Right lobe of liver (tissue), 6 donors: Measurements from ENCODE around the gene DVL1. TPM values are rescaled to one million over a fixed set of nuclear protein-coding genes. Genes with fewer than 3 reads are reported as not detected.

Experiments used
- ATAC-seq, 4 donors: fragments of 200-7000 bp; cut with Tn5 transposase; one replicate each; pipeline ENCODE4 v1.9.1; 2020; ENCODE audit warnings: mild to moderate bottlenecking in 4 of 4, moderate library complexity in 4 of 4
- DNase-seq, 3 donors: peaks; one replicate each; pipeline ENCODE4 v3.0.0-alpha.2; 2020
- H3K27ac ChIP-seq, 3 donors: fragments of 200-600 bp; one replicate each; pipeline ENCODE4 v1.8.0; 2022
- H3K27me3 ChIP-seq, 2 donors: fragments of 200-600 bp; one replicate each; pipeline ENCODE4 v1.8.0; 2022
- H3K36me3 ChIP-seq, 4 donors: fragments of 200-600 bp; sonication (generic) in 1 of 4; one replicate each; pipeline versions ENCODE4 v1.5.1 to v1.8.0; 2017 to 2022; ENCODE audit warnings: control low read depth in 1 of 4
- H3K4me1 ChIP-seq, 4 donors: fragments of 200-600 bp; sonication (generic) in 1 of 4; one replicate each; pipeline versions ENCODE4 v1.5.1 to v1.8.0; 2017 to 2022; ENCODE audit warnings: control low read depth in 1 of 4
- H3K4me3 ChIP-seq, 3 donors: fragments of 200-600 bp; one replicate each; pipeline ENCODE4 v1.8.0; 2022
- H3K9me3 ChIP-seq, 4 donors: fragments of 200-600 bp; sonication (generic) in 1 of 4; one replicate each; pipeline versions ENCODE4 v1.5.1 to v1.8.0; 2017 to 2022; ENCODE audit warnings: control low read depth in 1 of 4
- POLR2A ChIP-seq: fragments of 450-650 bp; IDR thresholded peaks from one replicate; pipeline ENCODE4 v1.6.1; 2017; ENCODE audit warnings: antibody characterized with exemption, mild to moderate bottlenecking
- WGBS: methylation state at CpG from one replicate; pipeline ENCODE4 v1.1.6; 2018; ENCODE audit warnings: low coverage, low lambda C conversion rate; ENCODE audit not compliant: insufficient coverage; ENCODE audit errors: missing lambda C conversion rate; 5-methylcytosine and 5-hydroxymethylcytosine counted together
- intact Hi-C, 2 donors: fragments of 100-400 bp; cut with DNase I; formaldehyde crosslinking; loops; one replicate each; pipeline versions ENCODE4 v1.11.2 to v1.14.1; 2022
- total RNA-seq, 6 experiments: library from RNA; depleted of rRNA in 2 of 6; stranded (reverse); fragments of >200 nt in 2 of 6; fragmentation: NEBNext Ultra II Directional in 3 of 6; extraction: Animal tissue kit (Norgen Biotek cat#: 25700) in 3 of 6; gene quantifications; one replicate each; pipeline versions ENCODE4 v1.1.0 to v1.2.4, GENCODE V29; 2016 to 2023
- TF ChIP-seq, protein P1 (sequence below), 4 donors: fragments of 200-600 bp in 3 of 4; fragments of 450-650 bp in 1 of 4; IDR thresholded peaks; one replicate each; pipeline versions ENCODE4 v1.5.1 to v1.8.0; 2016 to 2022; ENCODE audit warnings: antibody characterized with exemption in 4 of 4, mild to moderate bottlenecking in 2 of 4
- donor health status: DM: no; HTN: yes; CAD: no.
- donor health status: DM: no; HTN: no; CAD: no.
- donor health status: DM: no; HTN: no; CAD: no.
- donor health status: DM: no; HTN: yes; CAD: no.
- donor health status: DM: no; HTN: yes; CAD: no.

The DVL1 gene
- total RNA-seq, 6 experiments from 2014 or later, result 32.7 to 54.6 (median 41.2) TPM

DNA sequence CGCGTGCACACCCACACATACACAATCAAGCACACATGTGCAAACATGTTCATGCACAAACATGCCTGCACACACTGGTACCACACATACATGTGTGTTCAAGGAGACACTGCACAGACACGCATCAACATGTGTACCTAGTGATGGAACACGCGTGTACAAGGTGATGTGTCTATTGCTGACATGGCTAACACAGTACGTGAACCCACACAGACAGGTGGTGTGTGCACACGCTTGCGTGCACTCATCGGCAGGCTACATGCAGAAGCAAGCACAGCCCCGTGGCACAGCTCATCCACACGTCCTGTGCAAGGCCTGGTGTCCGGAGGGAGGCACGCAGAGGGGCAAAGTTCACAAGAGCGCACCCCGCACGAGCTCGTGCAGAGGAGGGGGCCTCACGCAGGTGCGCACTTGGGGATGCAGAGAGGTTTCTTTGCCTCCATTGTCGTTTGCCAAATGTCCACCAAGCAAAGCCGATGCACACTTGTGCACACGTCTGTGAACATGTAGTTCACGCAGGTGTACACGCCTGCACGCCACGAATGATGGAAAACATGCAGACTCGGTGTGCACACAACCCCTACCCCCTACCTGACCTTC, 42.5 kb downstream of the DVL1 start:
- 51% methylated on average over 4 of the region's 27 CpGs for WGBS
- H3K27ac ChIP-seq, result no peak overlapping the region
- intact Hi-C loops, result no loop called here

DNA sequence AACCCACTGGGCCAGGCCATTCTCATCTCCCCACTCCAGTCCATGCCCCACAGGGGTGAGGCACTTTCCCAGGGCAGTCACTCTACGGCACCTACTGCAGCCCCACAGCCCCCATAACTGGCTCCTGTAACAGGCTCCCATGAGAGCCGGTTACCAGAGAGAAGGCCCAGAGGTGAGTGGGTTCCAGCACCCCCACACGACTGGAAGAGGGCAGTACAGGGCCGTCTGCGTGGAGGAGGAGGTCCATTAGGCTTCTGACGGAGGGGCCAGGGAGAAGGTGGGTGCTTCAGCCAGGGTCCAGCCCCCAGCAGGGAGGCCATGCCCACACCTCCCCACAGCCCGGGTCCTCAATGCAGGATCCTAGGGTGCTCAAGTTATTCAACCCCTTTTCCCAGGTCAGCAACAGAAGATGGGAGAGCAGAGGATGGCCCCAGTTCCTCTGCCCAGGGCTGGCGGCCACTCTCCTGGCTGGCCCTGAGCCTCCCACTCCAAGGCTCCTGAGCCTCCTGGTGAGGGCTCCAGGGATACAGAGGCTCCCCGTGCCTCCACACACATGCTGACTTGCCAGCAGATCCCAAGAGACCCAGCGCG, 43.1 kb downstream of the DVL1 start:
- peaks cover 0 to 3% (median 0%) of the 10 kb centered on the region in 4 donors for H3K36me3 ChIP-seq
- TF ChIP-seq, protein P1, sequence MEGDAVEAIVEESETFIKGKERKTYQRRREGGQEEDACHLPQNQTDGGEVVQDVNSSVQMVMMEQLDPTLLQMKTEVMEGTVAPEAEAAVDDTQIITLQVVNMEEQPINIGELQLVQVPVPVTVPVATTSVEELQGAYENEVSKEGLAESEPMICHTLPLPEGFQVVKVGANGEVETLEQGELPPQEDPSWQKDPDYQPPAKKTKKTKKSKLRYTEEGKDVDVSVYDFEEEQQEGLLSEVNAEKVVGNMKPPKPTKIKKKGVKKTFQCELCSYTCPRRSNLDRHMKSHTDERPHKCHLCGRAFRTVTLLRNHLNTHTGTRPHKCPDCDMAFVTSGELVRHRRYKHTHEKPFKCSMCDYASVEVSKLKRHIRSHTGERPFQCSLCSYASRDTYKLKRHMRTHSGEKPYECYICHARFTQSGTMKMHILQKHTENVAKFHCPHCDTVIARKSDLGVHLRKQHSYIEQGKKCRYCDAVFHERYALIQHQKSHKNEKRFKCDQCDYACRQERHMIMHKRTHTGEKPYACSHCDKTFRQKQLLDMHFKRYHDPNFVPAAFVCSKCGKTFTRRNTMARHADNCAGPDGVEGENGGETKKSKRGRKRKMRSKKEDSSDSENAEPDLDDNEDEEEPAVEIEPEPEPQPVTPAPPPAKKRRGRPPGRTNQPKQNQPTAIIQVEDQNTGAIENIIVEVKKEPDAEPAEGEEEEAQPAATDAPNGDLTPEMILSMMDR (IDR thresholded peaks at IDR 0.05), result no peak
- 77% methylated on average over 2 of the region's 11 CpGs for WGBS
- intact Hi-C loops, result no loop called here
- H3K27me3 ChIP-seq, result no peaks in the 10 kb centered on the region
- H3K4me1 ChIP-seq, result peaks cover 0 to 35% (median 19%) of the 10 kb centered on the region in 4 donors
- no peak for DNase-seq
- no peak for ATAC-seq
- no peaks in the 10 kb centered on the region for H3K9me3 ChIP-seq
- H3K4me3 ChIP-seq, result peak overlapping the region in 2 of 3 donors; percentile 66 to 92
- no peak overlapping the region for H3K27ac ChIP-seq

More for the DNA sequence above, 42.5 kb downstream of the DVL1 start:
- Histone ChIP-seq H3K27me3 (no peaks in the 10 kb centered on the region), H3K36me3 (peaks cover 0 to 9% (median 0%) of the 10 kb centered on the region in 4 donors), H3K4me1 (peaks cover 0 to 35% (median 19%) of the 10 kb centered on the region in 4 donors), H3K9me3 (no peaks in the 10 kb centered on the region), H3K4me3 (peak overlapping the region; percentile 66 to 92 (median 71))
- DNase-seq (no peak), ATAC-seq (no peak)
- no peak for TF ChIP-seq POLR2A
- TF ChIP-seq, protein P1 (IDR thresholded peaks at IDR 0.05), result no peak

GRCh38 chr1:1305300-1306069, 43.7 kb downstream of the DVL1 start:
- Histone ChIP-seq H3K36me3 (no peaks in the 10 kb centered on the region), H3K4me1 (peaks cover 0 to 35% (median 19%) of the 10 kb centered on the region in 4 donors), H3K4me3 (peak overlapping the region in 2 of 3 donors; percentile 9 to 16), H3K9me3 (no peaks in the 10 kb centered on the region), H3K27ac (peak overlapping the region in 2 of 3 donors; percentile 29 to 47), H3K27me3 (no peaks in the 10 kb centered on the region)
- TF ChIP-seq, protein P1 (IDR thresholded peaks at IDR 0.05), result no peak
- TF ChIP-seq POLR2A, result no peak
- peak in 1 of 4 donors; percentile 6 for ATAC-seq
- DNase-seq, result peak in 1 of 3 donors; percentile 59
- intact Hi-C loops, result no loop called here
- 20% methylated on average over 12 of the region's 25 CpGs for WGBS

GRCh38 chr1:1304331-1305299, 44.6 kb downstream of the DVL1 start:
- Histone ChIP-seq H3K36me3 (no peaks in the 10 kb centered on the region), H3K9me3 (no peaks in the 10 kb centered on the region), H3K4me3 (peak overlapping the region in 2 of 3 donors; percentile 9 to 16), H3K4me1 (peaks cover 0 to 34% (median 19%) of the 10 kb centered on the region in 4 donors), H3K27me3 (no peaks in the 10 kb centered on the region), H3K27ac (peak overlapping the region in 2 of 3 donors; percentile 29 to 47)
- intact Hi-C loops, result no loop called here
- DNase-seq (peak in 1 of 3 donors; percentile 70), ATAC-seq (peak in 1 of 4 donors; percentile 11)
- TF ChIP-seq, protein P1 (IDR thresholded peaks at IDR 0.05), result no peak
- TF ChIP-seq POLR2A, result no peak
- 13% methylated on average over 10 of the region's 29 CpGs for WGBS
